OCI-LY3 (cell line): ENCODE measurements around the gene TANGO6.

Experiments
- H2AFZ ChIP-seq: fragments of 200-600, 300-600 bp; shearing (Covaris generic); 2 replicates; pipeline ENCODE4 v1.6.0; 2014; ENCODE audit warnings: antibody characterized with exemption, low read depth, low read length
- H3K27ac ChIP-seq: fragments of 200-600, 300-600 bp; sonication (generic); 2 replicates; pipeline ENCODE4 v1.5.1; 2014; ENCODE audit warnings: mild to moderate bottlenecking, low read length, moderate library complexity, mixed read lengths
- H3K27me3 ChIP-seq: fragments of 200-600, 300-600 bp; sonication (generic); 2 replicates; pipeline ENCODE4 v1.6.1; 2014; ENCODE audit warnings: low read depth, low read length, mixed read lengths
- H3K36me3 ChIP-seq: fragments of 200-600, 300-600 bp; sonication (generic); replicated peaks from 2 replicates; pipeline ENCODE3; 2014; ENCODE audit warnings: low read depth, low read length, mixed read lengths
- H3K4me1 ChIP-seq: fragments of 300-600, 200-600 bp; sonication (generic); 2 replicates; pipeline ENCODE4 v1.6.1; 2014; ENCODE audit warnings: low read length, mixed read lengths
- H3K4me2 ChIP-seq: fragments of 200-600, 300-600 bp; sonication (generic); 2 replicates; pipeline ENCODE4 v1.6.1; 2014; ENCODE audit warnings: low read length, mixed read lengths
- H3K4me3 ChIP-seq: fragments of 300-600, 200-600 bp; sonication (generic); 2 replicates; pipeline ENCODE4 v1.5.1; 2014; ENCODE audit warnings: antibody characterized with exemption, mild to moderate bottlenecking, low read length, moderate library complexity
- H3K79me2 ChIP-seq: fragments of 300-600, 200-600 bp; shearing (Covaris generic); 2 replicates; pipeline ENCODE4 v1.6.1; 2014; ENCODE audit warnings: mild to moderate bottlenecking, low read length, mixed read lengths
- H3K9ac ChIP-seq: fragments of 300-600, 200-600 bp; shearing (Covaris generic); 2 replicates; pipeline ENCODE4 v1.6.0; 2014; ENCODE audit warnings: mild to moderate bottlenecking, low read length, moderate library complexity
- H3K9me3 ChIP-seq: fragments of 200-600, 300-600 bp; shearing (Covaris generic); 2 replicates; pipeline ENCODE4 v1.6.1; 2014; ENCODE audit warnings: low read length, mixed read lengths; ENCODE audit not compliant: insufficient read depth
- H4K20me1 ChIP-seq: fragments of 200-600, 300-600 bp; sonication (generic); 2 replicates; pipeline ENCODE4 v1.6.1; 2016; ENCODE audit warnings: low read length, mixed read lengths; ENCODE audit not compliant: insufficient read depth
- EZH2phosphoT487 ChIP-seq: fragments of 200-600 bp; shearing (Covaris generic); IDR thresholded peaks from 2 replicates; pipeline ENCODE4 v1.6.1; 2018; ENCODE audit warnings: antibody characterized with exemption, mixed run types, low read depth
- TF ChIP-seq, protein P1 (sequence below): fragments of 200-600, 300-600 bp; sonication (generic); IDR thresholded peaks from 2 replicates; pipeline ENCODE4 v1.5.1; 2014; ENCODE audit warnings: antibody characterized with exemption, low read length, low read depth

Gene TANGO6

GRCh38 chr16:68806422-68806821, 36.9 kb upstream of the TANGO6 start:
- H3K4me2 ChIP-seq = no peak overlapping the region
- TF ChIP-seq EZH2phosphoT487 = no peak
- TF ChIP-seq, protein P1, sequence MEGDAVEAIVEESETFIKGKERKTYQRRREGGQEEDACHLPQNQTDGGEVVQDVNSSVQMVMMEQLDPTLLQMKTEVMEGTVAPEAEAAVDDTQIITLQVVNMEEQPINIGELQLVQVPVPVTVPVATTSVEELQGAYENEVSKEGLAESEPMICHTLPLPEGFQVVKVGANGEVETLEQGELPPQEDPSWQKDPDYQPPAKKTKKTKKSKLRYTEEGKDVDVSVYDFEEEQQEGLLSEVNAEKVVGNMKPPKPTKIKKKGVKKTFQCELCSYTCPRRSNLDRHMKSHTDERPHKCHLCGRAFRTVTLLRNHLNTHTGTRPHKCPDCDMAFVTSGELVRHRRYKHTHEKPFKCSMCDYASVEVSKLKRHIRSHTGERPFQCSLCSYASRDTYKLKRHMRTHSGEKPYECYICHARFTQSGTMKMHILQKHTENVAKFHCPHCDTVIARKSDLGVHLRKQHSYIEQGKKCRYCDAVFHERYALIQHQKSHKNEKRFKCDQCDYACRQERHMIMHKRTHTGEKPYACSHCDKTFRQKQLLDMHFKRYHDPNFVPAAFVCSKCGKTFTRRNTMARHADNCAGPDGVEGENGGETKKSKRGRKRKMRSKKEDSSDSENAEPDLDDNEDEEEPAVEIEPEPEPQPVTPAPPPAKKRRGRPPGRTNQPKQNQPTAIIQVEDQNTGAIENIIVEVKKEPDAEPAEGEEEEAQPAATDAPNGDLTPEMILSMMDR = no peak
- no peaks in the 10 kb centered on the region for H3K36me3 ChIP-seq

GRCh38 chr16:68806981-68807380, 36.4 kb upstream of the TANGO6 start:
- H3K9me3 ChIP-seq = no peaks in the 10 kb centered on the region
- TF ChIP-seq, protein P1 = no peak
- TF ChIP-seq EZH2phosphoT487 = no peak
- no peak overlapping the region for H2AFZ ChIP-seq
- no peak overlapping the region for H3K27ac ChIP-seq
- H3K79me2 ChIP-seq = no peaks in the 10 kb centered on the region
- no peak overlapping the region for H3K4me3 ChIP-seq
- no peaks in the 10 kb centered on the region for H3K36me3 ChIP-seq
- H3K4me2 ChIP-seq = no peak overlapping the region
- no peaks in the 10 kb centered on the region for H3K4me1 ChIP-seq
- no peaks in the 10 kb centered on the region for H4K20me1 ChIP-seq
- no peak overlapping the region for H3K9ac ChIP-seq
- no peaks in the 10 kb centered on the region for H3K27me3 ChIP-seq

More at GRCh38 chr16:68806422-68806821, 36.9 kb upstream of the TANGO6 start:
- Histone ChIP-seq H4K20me1 (no peaks in the 10 kb centered on the region), H3K27ac (no peak overlapping the region), H2AFZ (no peak overlapping the region), H3K4me1 (no peaks in the 10 kb centered on the region), H3K9me3 (no peaks in the 10 kb centered on the region), H3K4me3 (no peak overlapping the region), H3K79me2 (no peaks in the 10 kb centered on the region), H3K27me3 (no peaks in the 10 kb centered on the region), H3K9ac (no peak overlapping the region)

DNA sequence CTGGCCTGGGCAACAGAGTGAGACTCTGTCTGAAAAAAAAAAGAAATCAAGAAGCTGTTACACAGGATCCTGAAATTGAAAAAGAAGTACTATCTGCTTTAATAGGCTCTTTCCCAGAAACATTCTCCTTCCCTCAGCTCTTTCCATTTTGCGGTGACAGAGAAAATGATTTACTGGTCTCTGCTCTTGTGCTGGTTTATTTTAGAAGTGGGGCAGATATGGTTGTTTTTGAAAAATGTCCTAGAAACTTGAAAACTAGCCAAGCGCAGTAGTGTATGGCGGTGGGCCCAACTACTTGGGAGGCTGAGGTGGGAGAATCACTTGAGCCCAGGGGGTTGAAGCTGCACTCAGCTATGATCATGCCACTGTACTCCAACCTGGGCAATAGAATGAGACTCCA, 28.8 kb upstream of the TANGO6 start:
- no peak overlapping the region for H2AFZ ChIP-seq
- no peaks in the 10 kb centered on the region for H3K79me2 ChIP-seq
- no peaks in the 10 kb centered on the region for H3K4me1 ChIP-seq
- H3K4me3 ChIP-seq = no peak overlapping the region
- H3K36me3 ChIP-seq = no peaks in the 10 kb centered on the region
- no peak overlapping the region for H3K9ac ChIP-seq
- H3K27ac ChIP-seq = no peak overlapping the region
- no peak overlapping the region for H3K4me2 ChIP-seq
- no peaks in the 10 kb centered on the region for H4K20me1 ChIP-seq
- H3K27me3 ChIP-seq = no peaks in the 10 kb centered on the region
- no peak for TF ChIP-seq EZH2phosphoT487
- TF ChIP-seq, protein P1 = no peak
- H3K9me3 ChIP-seq = no peaks in the 10 kb centered on the region

GRCh38 chr16:68823401-68824135, 19.8 kb upstream of the TANGO6 start:
- Histone ChIP-seq H2AFZ (no peak overlapping the region), H3K27me3 (no peaks in the 10 kb centered on the region), H3K4me2 (no peak overlapping the region), H4K20me1 (no peaks in the 10 kb centered on the region), H3K9ac (no peak overlapping the region), H3K36me3 (peaks cover 4% of the 10 kb centered on the region), H3K79me2 (no peaks in the 10 kb centered on the region), H3K4me3 (no peak overlapping the region), H3K4me1 (no peaks in the 10 kb centered on the region), H3K27ac (no peak overlapping the region), H3K9me3 (no peaks in the 10 kb centered on the region)
- TF ChIP-seq, protein P1 = no peak
